ENCODE results near the gene ARHGAP10. TPM values are rescaled to one million over a fixed set of nuclear protein-coding genes. Genes with fewer than 3 reads are reported as not detected.
A peak's percentile ranks its signal among the peaks of the same experiment; 100 is the strongest.

Gene ARHGAP10
- total RNA-seq, 1 donor from 2014 or later: 20.2 TPM

DNA sequence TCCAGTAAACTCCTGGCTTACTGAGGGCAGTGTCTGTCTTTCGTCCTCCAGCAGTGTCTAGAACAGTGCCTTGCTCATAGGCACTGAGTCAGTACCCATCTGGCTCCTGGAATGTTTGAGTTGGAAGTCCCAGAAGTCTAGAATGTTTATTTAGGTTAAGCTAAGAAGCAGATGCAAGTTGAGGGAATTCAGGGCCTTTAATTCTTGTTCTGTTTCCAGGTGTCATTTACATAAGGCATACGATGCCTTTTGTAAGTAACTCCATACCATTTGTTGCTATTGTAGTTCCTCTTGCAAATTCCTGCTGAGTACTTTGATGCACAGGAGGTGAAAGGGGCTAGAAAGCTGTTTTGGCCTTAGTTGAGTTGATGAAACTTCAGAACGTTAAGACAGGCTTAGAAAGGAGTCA is 22.2 kb downstream of the ARHGAP10 start:
- H3K27ac Mint-ChIP-seq: peak overlapping the region; percentile 70
- Histone ChIP-seq H3K9me3 (ENCODE audit: low read depth) (no peaks in the 10 kb centered on the region), H3K4me3 (no peak overlapping the region), H3K79me2 (ENCODE audit: low read depth) (peaks cover 82% of the 10 kb centered on the region), H3K4me1 (peaks cover 24% of the 10 kb centered on the region), H3K9ac (no peak overlapping the region), H3K36me3 (no peaks in the 10 kb centered on the region), H3K27ac (peak overlapping the region; percentile 40), H3F3A (ENCODE audit: low read depth) (peaks cover 18% of the 10 kb centered on the region), H4K20me1 (ENCODE audit: low read depth) (no peaks in the 10 kb centered on the region), H2AFZ (replicated peaks) (no peak overlapping the region), H3K27me3 (no peaks in the 10 kb centered on the region), H3K4me2 (peak overlapping the region; percentile 6)
- peaks cover 15% of the 10 kb centered on the region for H3K4me1 Mint-ChIP-seq
- TF ChIP-seq EZH2 (IDR thresholded peaks at IDR 0.05) (no peak), EZH2phosphoT487 (IDR thresholded peaks at IDR 0.05) (no peak)
- TF ChIP-seq, protein P1, sequence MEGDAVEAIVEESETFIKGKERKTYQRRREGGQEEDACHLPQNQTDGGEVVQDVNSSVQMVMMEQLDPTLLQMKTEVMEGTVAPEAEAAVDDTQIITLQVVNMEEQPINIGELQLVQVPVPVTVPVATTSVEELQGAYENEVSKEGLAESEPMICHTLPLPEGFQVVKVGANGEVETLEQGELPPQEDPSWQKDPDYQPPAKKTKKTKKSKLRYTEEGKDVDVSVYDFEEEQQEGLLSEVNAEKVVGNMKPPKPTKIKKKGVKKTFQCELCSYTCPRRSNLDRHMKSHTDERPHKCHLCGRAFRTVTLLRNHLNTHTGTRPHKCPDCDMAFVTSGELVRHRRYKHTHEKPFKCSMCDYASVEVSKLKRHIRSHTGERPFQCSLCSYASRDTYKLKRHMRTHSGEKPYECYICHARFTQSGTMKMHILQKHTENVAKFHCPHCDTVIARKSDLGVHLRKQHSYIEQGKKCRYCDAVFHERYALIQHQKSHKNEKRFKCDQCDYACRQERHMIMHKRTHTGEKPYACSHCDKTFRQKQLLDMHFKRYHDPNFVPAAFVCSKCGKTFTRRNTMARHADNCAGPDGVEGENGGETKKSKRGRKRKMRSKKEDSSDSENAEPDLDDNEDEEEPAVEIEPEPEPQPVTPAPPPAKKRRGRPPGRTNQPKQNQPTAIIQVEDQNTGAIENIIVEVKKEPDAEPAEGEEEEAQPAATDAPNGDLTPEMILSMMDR (IDR thresholded peaks at IDR 0.05): no peak
- DNase-seq (ENCODE audit: low spot score): peak; percentile 25
- H3K36me3 Mint-ChIP-seq: peaks cover 2% of the 10 kb centered on the region
- peaks cover 2% of the 10 kb centered on the region for H3K9me3 Mint-ChIP-seq
- no peaks in the 10 kb centered on the region for H3K27me3 Mint-ChIP-seq (ENCODE audit: insufficient read depth, low read depth)
- H3K4me3 Mint-ChIP-seq: no peak overlapping the region

DNA sequence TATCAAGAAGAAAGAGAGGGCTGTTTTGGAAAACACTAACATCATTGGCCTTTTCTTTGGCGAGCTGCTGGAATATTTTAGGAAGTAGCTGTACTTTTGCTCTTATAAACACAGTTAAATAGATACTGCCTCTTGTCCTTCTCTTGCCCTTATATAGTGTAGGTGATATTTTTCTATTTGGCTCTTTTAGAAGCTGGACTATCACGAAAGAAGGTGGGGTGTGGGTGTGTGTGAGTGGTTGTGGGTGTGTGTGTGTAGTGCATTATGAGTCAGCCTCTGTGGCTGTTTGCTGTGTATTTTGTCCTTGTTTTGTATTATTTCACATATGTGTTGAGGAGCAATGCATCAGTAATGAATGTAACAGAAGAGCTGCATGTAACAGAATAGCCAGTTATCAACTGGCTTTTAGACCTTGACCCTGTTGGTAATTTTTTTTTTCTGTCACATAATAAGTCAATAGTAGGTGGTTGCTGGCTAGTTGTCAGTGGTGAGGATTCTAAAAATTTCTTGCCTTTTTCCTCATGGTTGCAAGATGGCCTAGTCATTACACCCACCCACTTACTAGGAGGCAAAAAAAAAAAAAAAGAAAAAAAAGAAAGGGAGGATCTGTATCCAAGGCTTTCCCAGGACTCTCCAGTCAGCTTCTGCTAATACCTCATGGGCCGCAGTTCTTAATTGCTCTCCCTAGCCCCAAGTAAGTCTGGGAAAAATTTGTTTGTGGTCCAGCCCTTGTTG is 23.8 kb downstream of the ARHGAP10 start:
- Histone ChIP-seq H3F3A (ENCODE audit: low read depth) (peaks cover 18% of the 10 kb centered on the region), H3K27ac (no peak overlapping the region), H3K4me3 (no peak overlapping the region), H3K79me2 (ENCODE audit: low read depth) (peaks cover 76% of the 10 kb centered on the region), H3K9ac (no peak overlapping the region), H4K20me1 (ENCODE audit: low read depth) (no peaks in the 10 kb centered on the region), H3K9me3 (ENCODE audit: low read depth) (no peaks in the 10 kb centered on the region), H3K27me3 (no peaks in the 10 kb centered on the region), H3K36me3 (no peaks in the 10 kb centered on the region), H2AFZ (replicated peaks) (no peak overlapping the region), H3K4me1 (peaks cover 13% of the 10 kb centered on the region), H3K4me2 (no peak overlapping the region)
- H3K4me1 Mint-ChIP-seq: peaks cover 12% of the 10 kb centered on the region
- TF ChIP-seq, protein P1 (IDR thresholded peaks at IDR 0.05): no peak
- TF ChIP-seq EZH2 (IDR thresholded peaks at IDR 0.05) (no peak), EZH2phosphoT487 (IDR thresholded peaks at IDR 0.05) (no peak)
- H3K4me3 Mint-ChIP-seq: no peak overlapping the region
- DNase-seq (ENCODE audit: low spot score): no peak
- peaks cover 2% of the 10 kb centered on the region for H3K36me3 Mint-ChIP-seq
- no peaks in the 10 kb centered on the region for H3K27me3 Mint-ChIP-seq (ENCODE audit: insufficient read depth, low read depth)
- H3K27ac Mint-ChIP-seq: no peak overlapping the region
- no peaks in the 10 kb centered on the region for H3K9me3 Mint-ChIP-seq

DNA sequence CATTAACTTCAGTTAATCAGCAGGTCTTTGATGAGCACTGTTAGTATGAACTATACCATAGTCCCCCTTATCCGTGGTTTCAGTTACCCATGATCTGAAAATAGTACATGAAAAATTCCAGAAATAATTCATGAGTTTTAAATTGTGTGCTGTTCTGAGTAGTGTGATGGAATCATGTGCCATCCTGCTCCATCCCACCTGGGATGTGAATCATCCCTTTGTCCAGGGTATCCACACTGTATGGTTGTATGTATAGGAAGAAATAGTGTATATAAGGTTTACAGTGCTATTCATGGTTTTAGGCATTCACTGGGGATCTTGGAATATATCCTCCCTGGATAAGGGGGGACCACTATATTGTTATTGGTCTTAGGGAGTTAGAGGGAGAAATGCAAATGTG is 24.5 kb downstream of the ARHGAP10 start:
- DNase-seq (ENCODE audit: low spot score): no peak
- Histone ChIP-seq H4K20me1 (ENCODE audit: low read depth) (no peaks in the 10 kb centered on the region), H3K27me3 (no peaks in the 10 kb centered on the region), H3K27ac (no peak overlapping the region), H3K4me1 (peaks cover 13% of the 10 kb centered on the region), H3K79me2 (ENCODE audit: low read depth) (peaks cover 76% of the 10 kb centered on the region), H3K9me3 (ENCODE audit: low read depth) (no peaks in the 10 kb centered on the region), H3F3A (ENCODE audit: low read depth) (peaks cover 18% of the 10 kb centered on the region), H3K36me3 (no peaks in the 10 kb centered on the region), H3K4me3 (no peak overlapping the region), H3K9ac (no peak overlapping the region), H2AFZ (replicated peaks) (no peak overlapping the region), H3K4me2 (no peak overlapping the region)
- Mint-ChIP-seq H3K9me3 (no peaks in the 10 kb centered on the region), H3K4me3 (no peak overlapping the region), H3K4me1 (peaks cover 12% of the 10 kb centered on the region), H3K27ac (no peak overlapping the region), H3K27me3 (ENCODE audit: insufficient read depth, low read depth) (no peaks in the 10 kb centered on the region), H3K36me3 (peaks cover 2% of the 10 kb centered on the region)
- TF ChIP-seq EZH2phosphoT487 (IDR thresholded peaks at IDR 0.05): no peak
- TF ChIP-seq, protein P1 (IDR thresholded peaks at IDR 0.05): no peak
- no peak for TF ChIP-seq EZH2 (IDR thresholded peaks at IDR 0.05)

All from neural progenitor cell (in vitro differentiated cells).